Stimulated activated naive CD8-positive, alpha-beta T cell treated with anti-CD3 and anti-CD28 coated beads, Interleukin-15, amount 100 ng/mL, for 72 hours (primary cell): ENCODE data around the gene CLEC4A.
"Not testable (repeated sequence)": the region's sequence is repeated elsewhere in the genome, so short reads cannot be mapped to it uniquely, and the experiment has no call there.

ENCODE experiments used
- ATAC-seq: fragments of 150-1000 bp; cut with Tn5 transposase; 2 replicates; pipeline ENCODE4 v1.10.0; 2021; ENCODE audit warnings: mild to moderate bottlenecking, moderate library complexity
- DNase-seq, 2 donors: peaks; one replicate each; pipeline ENCODE4 v3.0.0; 2021 to 2022
- H3K27ac Mint-ChIP-seq, 2 donors: one replicate each; pipeline ENCODE4 v1.8.0; 2022; ENCODE audit warnings: mild to moderate bottlenecking in 2 of 2, mixed read lengths in 2 of 2, moderate library complexity in 2 of 2
- H3K27me3 Mint-ChIP-seq: one replicate; pipeline ENCODE4 v1.8.0; 2022; ENCODE audit warnings: mixed read lengths
- H3K4me1 Mint-ChIP-seq: one replicate; pipeline ENCODE4 v1.8.0; 2022; ENCODE audit warnings: mild to moderate bottlenecking, mixed read lengths
- H3K4me3 Mint-ChIP-seq, 2 donors: one replicate each; pipeline ENCODE4 v1.8.0; 2022; ENCODE audit warnings: mild to moderate bottlenecking in 2 of 2, mixed read lengths in 2 of 2, moderate library complexity in 1 of 2
- H3K9me3 Mint-ChIP-seq, 2 donors: one replicate each; pipeline ENCODE4 v1.8.0; 2022; ENCODE audit warnings: mixed read lengths in 2 of 2

The CLEC4A gene

GRCh38 chr12:8123124-8123912 lies at the start of gene CLEC4A:
Gene CLEC4A, plus strand, starts transcription at chr12:8123617. Its CDS starts 262 bp downstream, at chr12:8123879.
- H3K4me3 Mint-ChIP-seq, result no peak within 1 kb of the TSS
- H3K4me1 Mint-ChIP-seq, result no peaks in the 10 kb centered on the region
- H3K27ac Mint-ChIP-seq, result peak within 1 kb of the TSS in 1 of 2 donors; percentile 6
- DNase-seq, result no peak
- H3K9me3 Mint-ChIP-seq, result no peaks in the 10 kb centered on the region
- ATAC-seq, result no peak
- no peaks in the 10 kb centered on the region for H3K27me3 Mint-ChIP-seq

- H3K27me3 Mint-ChIP-seq, result no peaks in the 10 kb centered on the region
- no peak overlapping the region for H3K27ac Mint-ChIP-seq
- ATAC-seq (no peak), DNase-seq (no peak)
- peaks cover 31% of the 10 kb centered on the region for H3K4me1 Mint-ChIP-seq
- H3K4me3 Mint-ChIP-seq, result no peak overlapping the region
- no peaks in the 10 kb centered on the region for H3K9me3 Mint-ChIP-seq
Observed at GRCh38 chr12:8075935-8076334, 47.5 kb upstream of the CLEC4A start.

- H3K27ac Mint-ChIP-seq, result no peak overlapping the region
- H3K27me3 Mint-ChIP-seq, result no peaks in the 10 kb centered on the region
- DNase-seq (no peak), ATAC-seq (no peak)
- H3K4me3 Mint-ChIP-seq, result no peak overlapping the region
- no peaks in the 10 kb centered on the region for H3K9me3 Mint-ChIP-seq
- H3K4me1 Mint-ChIP-seq, result peaks cover 31% of the 10 kb centered on the region
Observed at GRCh38 chr12:8076366-8076765, 47.1 kb upstream of the CLEC4A start.

- no peaks in the 10 kb centered on the region for H3K9me3 Mint-ChIP-seq
- no peak overlapping the region for H3K27ac Mint-ChIP-seq
- DNase-seq (no peak), ATAC-seq (no peak)
- no peak overlapping the region for H3K4me3 Mint-ChIP-seq
- H3K27me3 Mint-ChIP-seq, result no peaks in the 10 kb centered on the region
- peaks cover 31% of the 10 kb centered on the region for H3K4me1 Mint-ChIP-seq
Observed at GRCh38 chr12:8077207-8077606, 46.2 kb upstream of the CLEC4A start.

- H3K27ac Mint-ChIP-seq, result peak overlapping the region in 1 of 2 donors; percentile 26
- no peaks in the 10 kb centered on the region for H3K9me3 Mint-ChIP-seq
- DNase-seq (peak; percentile 54 to 63), ATAC-seq (peak; percentile 50)
- no peak overlapping the region for H3K4me3 Mint-ChIP-seq
- no peaks in the 10 kb centered on the region for H3K27me3 Mint-ChIP-seq
- H3K4me1 Mint-ChIP-seq, result peaks cover 32% of the 10 kb centered on the region
Observed at GRCh38 chr12:8078398-8078797, 45.0 kb upstream of the CLEC4A start.

GRCh38 chr12:8078916-8079315 lies 44.5 kb upstream of the CLEC4A start:
- DNase-seq (no peak), ATAC-seq (no peak)
- no peaks in the 10 kb centered on the region for H3K9me3 Mint-ChIP-seq
- H3K4me1 Mint-ChIP-seq, result peaks cover 37% of the 10 kb centered on the region
- peak overlapping the region in 1 of 2 donors; percentile 34 for H3K4me3 Mint-ChIP-seq
- peak overlapping the region in 1 of 2 donors; percentile 42 for H3K27ac Mint-ChIP-seq
- no peaks in the 10 kb centered on the region for H3K27me3 Mint-ChIP-seq

GRCh38 chr12:8080120-8080519 lies 43.3 kb upstream of the CLEC4A start:
- Mint-ChIP-seq H3K4me1 (peaks cover 49% of the 10 kb centered on the region), H3K4me3 (peak overlapping the region; percentile 12 to 25), H3K27me3 (no peaks in the 10 kb centered on the region), H3K27ac (peak overlapping the region; percentile 0 to 42), H3K9me3 (no peaks in the 10 kb centered on the region)
- no peak for DNase-seq
- ATAC-seq, result no peak

GRCh38 chr12:8081251-8081920 lies 42.0 kb upstream of the CLEC4A start:
- DNase-seq (peak; percentile 24 to 39), ATAC-seq (peak; percentile 15)
- H3K9me3 Mint-ChIP-seq, result no peaks in the 10 kb centered on the region
- H3K27ac Mint-ChIP-seq, result peak overlapping the region; percentile 96 to 98
- peak overlapping the region; percentile 90 to 92 for H3K4me3 Mint-ChIP-seq
- H3K27me3 Mint-ChIP-seq, result no peaks in the 10 kb centered on the region
- H3K4me1 Mint-ChIP-seq, result peaks cover 54% of the 10 kb centered on the region

- Mint-ChIP-seq H3K27ac (peak overlapping the region; percentile 96 to 98), H3K9me3 (no peaks in the 10 kb centered on the region), H3K27me3 (no peaks in the 10 kb centered on the region), H3K4me1 (peaks cover 51% of the 10 kb centered on the region), H3K4me3 (peak overlapping the region; percentile 90 to 92)
- ATAC-seq, result no peak
- no peak for DNase-seq
Observed at GRCh38 chr12:8082808-8083100, 40.7 kb upstream of the CLEC4A start.

GRCh38 chr12:8084351-8084750 lies 39.1 kb upstream of the CLEC4A start:
- peak; percentile 8 to 44 for DNase-seq
- H3K27me3 Mint-ChIP-seq, ATAC-seq, H3K9me3 Mint-ChIP-seq: not testable (repeated sequence)
- peak overlapping the region; percentile 75 to 92 for H3K4me3 Mint-ChIP-seq
- peaks cover 58% of the 10 kb centered on the region for H3K4me1 Mint-ChIP-seq
- H3K27ac Mint-ChIP-seq, result peak overlapping the region; percentile 92 to 93

- H3K4me3 Mint-ChIP-seq, result peak overlapping the region; percentile 71 to 85
- no peak for ATAC-seq
- H3K27ac Mint-ChIP-seq, result peak overlapping the region; percentile 48 to 97
- H3K4me1 Mint-ChIP-seq, result peaks cover 42% of the 10 kb centered on the region
- no peaks in the 10 kb centered on the region for H3K27me3 Mint-ChIP-seq
- H3K9me3 Mint-ChIP-seq, result no peaks in the 10 kb centered on the region
- DNase-seq, result no peak
Observed at GRCh38 chr12:8087666-8088065, 35.8 kb upstream of the CLEC4A start.

GRCh38 chr12:8088574-8088973 lies 34.8 kb upstream of the CLEC4A start:
- ATAC-seq (peak; percentile 80), DNase-seq (no peak)
- H3K4me1 Mint-ChIP-seq, result peaks cover 40% of the 10 kb centered on the region

GRCh38 chr12:8089277-8089676 lies 34.1 kb upstream of the CLEC4A start:
- not testable (repeated sequence) for DNase-seq, H3K27me3 Mint-ChIP-seq, H3K9me3 Mint-ChIP-seq, ATAC-seq
- Mint-ChIP-seq H3K4me1 (peaks cover 33% of the 10 kb centered on the region), H3K27ac (peak overlapping the region in 1 of 2 donors; percentile 97), H3K4me3 (peak overlapping the region in 1 of 2 donors; percentile 85)

More at GRCh38 chr12:8088574-8088973, 34.8 kb upstream of the CLEC4A start:
- Mint-ChIP-seq H3K4me3 (peak overlapping the region; percentile 71 to 85), H3K9me3 (no peaks in the 10 kb centered on the region), H3K27me3 (no peaks in the 10 kb centered on the region), H3K27ac (peak overlapping the region; percentile 48 to 97)

- DNase-seq (no peak), ATAC-seq (no peak)
- Mint-ChIP-seq H3K4me3 (no peak overlapping the region), H3K9me3 (no peaks in the 10 kb centered on the region), H3K27me3 (no peaks in the 10 kb centered on the region), H3K4me1 (peaks cover 31% of the 10 kb centered on the region), H3K27ac (no peak overlapping the region)
Observed at GRCh38 chr12:8089716-8090115, 33.7 kb upstream of the CLEC4A start.

GRCh38 chr12:8093291-8093690 lies 30.1 kb upstream of the CLEC4A start:
- H3K4me3 Mint-ChIP-seq, result no peak overlapping the region
- no peak overlapping the region for H3K27ac Mint-ChIP-seq
- ATAC-seq (no peak), DNase-seq (no peak)
- no peaks in the 10 kb centered on the region for H3K27me3 Mint-ChIP-seq
- peaks cover 15% of the 10 kb centered on the region for H3K4me1 Mint-ChIP-seq
- no peaks in the 10 kb centered on the region for H3K9me3 Mint-ChIP-seq

GRCh38 chr12:8096281-8096915 lies 27.0 kb upstream of the CLEC4A start:
- H3K27me3 Mint-ChIP-seq, result no peaks in the 10 kb centered on the region
- no peak overlapping the region for H3K4me3 Mint-ChIP-seq
- H3K4me1 Mint-ChIP-seq, result peaks cover 15% of the 10 kb centered on the region
- no peak for DNase-seq
- no peak overlapping the region for H3K27ac Mint-ChIP-seq
- no peaks in the 10 kb centered on the region for H3K9me3 Mint-ChIP-seq
- ATAC-seq, result no peak
